ENCODE measurements around the gene ZNF507. TPM values are rescaled to one million over a fixed set of nuclear protein-coding genes. Genes with fewer than 3 reads are reported as not detected.

ZNF507 gene
- total and polyA plus RNA-seq, 9 of the 15 experiments (the other 6 are each of a cell fraction or from before 2014, with no cell fraction given) = 2.9 to 25.0 (median 10.4) TPM

GRCh38 chr19:32317086-32317485 is 28.3 kb upstream of the ZNF507 start:
- Histone ChIP-seq H3K4me2 (ENCODE audit: insufficient read depth, low read length) (no peak overlapping the region), H4K20me1 (replicated peaks; ENCODE audit: control insufficient read depth, insufficient read depth, low read length) (no peaks in the 10 kb centered on the region), H3K27me3 (ENCODE audit: control insufficient read depth in 2 of 2, insufficient read depth in 2 of 2, low read length in 2 of 2) (peaks cover 23 to 24% of the 10 kb centered on the region in 2 experiments), H3K9me1 (ENCODE audit: control insufficient read depth, insufficient read depth, low read length) (no peaks in the 10 kb centered on the region), H3K4me1 (replicated peaks in 1 of 2; ENCODE audit: control insufficient read depth in 2 of 2, insufficient read depth in 2 of 2, low read length in 2 of 2) (no peaks in the 10 kb centered on the region), H3K79me2 (ENCODE audit: control insufficient read depth, insufficient read depth, low read length) (no peaks in the 10 kb centered on the region), H3K27ac (ENCODE audit: extremely low read depth, low read depth, low read length) (no peak overlapping the region), H3K9me3 (replicated peaks; ENCODE audit: control insufficient read depth, insufficient read depth, low read depth, low read length) (no peaks in the 10 kb centered on the region), H2AFZ (ENCODE audit: low read depth, low read length) (no peak overlapping the region), H3K36me3 (ENCODE audit: control insufficient read depth, insufficient read depth, low read length) (no peaks in the 10 kb centered on the region), H3K4me3 (no peak overlapping the region), H3K9ac (ENCODE audit: insufficient read depth in 1 of 2, low read depth in 2 of 2, low read length in 2 of 2) (no peak overlapping the region)
- no peak for FAIRE-seq
- BruUV-seq (replicated peaks) = no TSS peak
- CTCF ChIA-PET (ENCODE audit: low intra/inter-chr PET ratio) = no interaction called here
- WGBS (ENCODE audit: insufficient coverage, low coverage, missing lambda C conversion rate) = 0% methylated on average over 1 of the region's 1 CpG
- in situ Hi-C loops (cut with MboI) = no loop called here
- no peak for ATAC-seq
- no peak for DNase-seq (ENCODE audit: extremely low read depth in 1 of 4, low spot score in 3 of 4)
- POLR2A ChIA-PET = no interaction called here
- intact Hi-C loops (cut with micrococcal nuclease) = no loop called here
- TF ChIP-seq ID3 (CRISPR knock-in tag; IDR thresholded peaks at IDR 0.05) (no peak), ID3 (tag; IDR thresholded peaks at IDR 0.05) (no peak), RHOXF2B (CRISPR knock-in tag; conservative IDR thresholded peaks at IDR 0.05) (no peak), ZNF76 (CRISPR knock-in tag; IDR thresholded peaks at IDR 0.05; ENCODE audit: borderline replicate concordance) (no peak), BRF2 (IDR thresholded peaks at IDR 0.05; ENCODE audit: borderline replicate concordance, insufficient read depth, insufficient read length) (no peak), DEAF1 (CRISPR knock-in tag; IDR thresholded peaks at IDR 0.05) (no peak), ZBTB40 (IDR thresholded peaks at IDR 0.05) (no peak), ZBTB40 (CRISPR knock-in tag; IDR thresholded peaks at IDR 0.05) (no peak), ZBTB34 (CRISPR knock-in tag; IDR thresholded peaks at IDR 0.05) (no peak)
